Activated CD4-positive, alpha-beta T cell treated with anti-CD3 and anti-CD28 coated beads for 24 hours (primary cell): ENCODE results near the gene SLC39A6.
A peak's percentile ranks its signal among the peaks of the same experiment; 100 is the strongest.
"Not testable (repeated sequence)": the region's sequence is repeated elsewhere in the genome, so short reads cannot be mapped to it uniquely, and the experiment has no call there.

ENCODE experiments used
- DNase-seq, 2 donors: peaks; one replicate each; pipeline ENCODE4 v3.0.0-alpha.2; 2020; ENCODE audit warnings: low read depth in 2 of 2

The SLC39A6 gene, protein sequence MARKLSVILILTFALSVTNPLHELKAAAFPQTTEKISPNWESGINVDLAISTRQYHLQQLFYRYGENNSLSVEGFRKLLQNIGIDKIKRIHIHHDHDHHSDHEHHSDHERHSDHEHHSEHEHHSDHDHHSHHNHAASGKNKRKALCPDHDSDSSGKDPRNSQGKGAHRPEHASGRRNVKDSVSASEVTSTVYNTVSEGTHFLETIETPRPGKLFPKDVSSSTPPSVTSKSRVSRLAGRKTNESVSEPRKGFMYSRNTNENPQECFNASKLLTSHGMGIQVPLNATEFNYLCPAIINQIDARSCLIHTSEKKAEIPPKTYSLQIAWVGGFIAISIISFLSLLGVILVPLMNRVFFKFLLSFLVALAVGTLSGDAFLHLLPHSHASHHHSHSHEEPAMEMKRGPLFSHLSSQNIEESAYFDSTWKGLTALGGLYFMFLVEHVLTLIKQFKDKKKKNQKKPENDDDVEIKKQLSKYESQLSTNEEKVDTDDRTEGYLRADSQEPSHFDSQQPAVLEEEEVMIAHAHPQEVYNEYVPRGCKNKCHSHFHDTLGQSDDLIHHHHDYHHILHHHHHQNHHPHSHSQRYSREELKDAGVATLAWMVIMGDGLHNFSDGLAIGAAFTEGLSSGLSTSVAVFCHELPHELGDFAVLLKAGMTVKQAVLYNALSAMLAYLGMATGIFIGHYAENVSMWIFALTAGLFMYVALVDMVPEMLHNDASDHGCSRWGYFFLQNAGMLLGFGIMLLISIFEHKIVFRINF

DNA sequence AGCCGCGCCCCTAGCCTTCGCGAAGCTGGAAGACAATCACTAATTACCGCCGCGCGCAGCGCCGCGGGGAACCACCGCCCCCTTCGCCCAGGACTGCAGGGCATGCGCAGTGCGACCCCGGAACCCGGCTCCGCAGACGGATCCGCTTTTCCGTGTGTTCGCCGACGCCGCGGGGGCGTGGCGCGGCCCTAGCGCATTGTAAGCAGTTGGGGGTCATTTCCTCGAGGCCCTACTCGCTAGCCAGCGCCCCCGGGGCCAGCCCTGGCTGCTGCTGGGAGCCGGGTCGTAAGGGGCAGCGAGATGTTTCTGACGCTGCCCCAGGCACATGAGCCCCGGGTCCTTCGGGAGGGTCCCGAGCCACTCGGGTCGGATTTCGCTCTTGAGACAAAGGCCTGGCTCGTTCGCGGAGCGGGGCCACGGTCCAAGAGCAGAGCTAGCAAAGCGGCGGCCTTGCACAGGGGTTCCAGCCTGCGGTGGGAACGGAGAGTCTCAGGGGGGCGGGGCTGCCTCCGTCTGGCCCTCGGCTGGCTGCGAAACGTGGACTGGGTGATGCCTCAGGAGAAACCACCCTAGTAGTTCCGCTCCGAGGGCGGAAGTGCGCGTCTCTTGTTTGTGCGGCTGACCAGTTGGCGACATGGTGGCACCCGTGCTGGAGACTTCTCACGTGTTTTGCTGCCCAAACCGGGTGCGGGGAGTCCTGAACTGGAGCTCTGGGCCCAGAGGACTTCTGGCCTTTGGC is at the start of gene SLC39A6, which contains the start of gene ELP2:
SLC39A6 (minus strand) TSS at position 41 of the 739 bp plus-strand sequence. CDS start 2,333 bp downstream, outside the sequence.
ELP2 (plus strand) TSS at position 600 of the 739 bp plus-strand sequence; CDS start at position 635, 35 bp downstream.
- peak; percentile 91 to 95 for DNase-seq

DNA sequence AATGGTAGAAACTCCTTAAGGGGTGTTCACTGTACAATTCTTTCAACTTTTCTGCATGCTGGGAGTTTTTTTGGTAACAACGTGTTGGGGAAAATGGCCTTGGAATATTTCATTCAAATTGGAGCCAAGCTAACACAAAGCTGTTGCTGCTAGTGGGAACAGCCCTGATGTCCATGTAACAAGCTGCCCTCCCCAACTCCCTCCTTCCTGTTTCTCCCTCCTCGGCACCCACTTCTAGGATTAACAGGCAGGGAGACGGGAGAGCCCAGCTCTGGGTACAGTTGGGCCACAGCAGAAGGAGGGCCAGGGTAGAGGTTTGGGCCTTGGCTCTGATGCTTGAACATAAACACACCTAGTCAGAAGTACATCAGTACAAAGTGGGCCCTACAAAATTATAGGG is 48.8 kb upstream of the SLC39A6 start:
- DNase-seq: no peak

DNA sequence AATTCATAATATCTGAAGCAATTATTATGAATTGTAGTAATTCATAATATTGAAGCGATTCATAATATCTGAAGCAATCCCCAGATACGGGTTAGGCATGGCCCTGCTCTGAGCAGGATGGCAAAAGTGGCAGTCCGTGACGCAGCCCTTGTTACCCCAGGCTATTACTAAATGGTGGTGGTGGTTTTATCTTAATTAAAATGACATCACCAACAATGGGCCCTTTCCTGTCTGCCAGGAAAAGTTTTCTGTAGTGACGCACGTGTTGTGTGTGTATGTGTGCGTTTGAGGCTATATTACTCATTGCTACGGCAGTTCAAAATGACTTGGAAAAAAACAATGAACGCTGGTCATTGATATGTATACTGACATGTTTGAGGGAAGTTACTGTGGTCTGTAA is 47.6 kb upstream of the SLC39A6 start:
- no peak for DNase-seq

DNA sequence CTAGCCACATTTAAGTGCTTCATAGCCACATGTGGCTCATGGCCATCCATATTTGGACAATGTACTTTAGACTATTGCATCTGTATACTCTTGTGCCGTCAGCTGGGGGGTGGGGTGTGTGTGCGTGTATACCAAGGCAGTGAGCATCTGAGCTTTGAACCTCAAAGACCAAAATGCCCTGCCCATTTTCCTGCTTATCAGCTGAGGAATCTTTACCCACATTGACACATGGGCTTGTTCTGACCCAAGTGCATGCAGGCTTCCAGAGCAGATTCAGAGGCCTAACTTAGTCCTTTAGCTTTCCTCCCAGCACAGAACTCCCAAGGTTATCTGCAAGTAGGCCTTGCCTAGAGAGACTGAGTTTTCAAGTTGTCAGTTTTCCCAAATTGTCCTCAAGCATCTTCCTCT is 47.0 kb upstream of the SLC39A6 start:
- DNase-seq: no peak

DNA sequence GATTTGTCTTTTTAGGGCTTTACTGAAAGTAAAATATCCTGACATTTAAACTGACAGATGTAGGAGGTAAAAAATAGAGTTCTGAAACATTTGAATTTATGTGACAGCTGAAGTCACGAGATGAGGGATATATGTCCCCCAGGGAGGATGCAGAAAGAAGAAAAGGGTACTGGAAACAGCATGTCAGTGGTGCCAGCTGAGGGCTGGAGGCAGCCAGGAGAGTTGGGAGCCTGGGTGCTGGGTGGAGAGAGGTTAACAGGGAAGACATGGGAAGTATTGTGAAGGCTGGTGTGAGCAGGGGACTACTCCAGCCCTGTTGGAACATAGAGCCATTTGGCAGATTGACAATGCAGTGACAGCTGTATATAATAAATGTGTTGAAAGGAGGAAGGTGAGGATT is 46.3 kb upstream of the SLC39A6 start:
- no peak for DNase-seq

DNA sequence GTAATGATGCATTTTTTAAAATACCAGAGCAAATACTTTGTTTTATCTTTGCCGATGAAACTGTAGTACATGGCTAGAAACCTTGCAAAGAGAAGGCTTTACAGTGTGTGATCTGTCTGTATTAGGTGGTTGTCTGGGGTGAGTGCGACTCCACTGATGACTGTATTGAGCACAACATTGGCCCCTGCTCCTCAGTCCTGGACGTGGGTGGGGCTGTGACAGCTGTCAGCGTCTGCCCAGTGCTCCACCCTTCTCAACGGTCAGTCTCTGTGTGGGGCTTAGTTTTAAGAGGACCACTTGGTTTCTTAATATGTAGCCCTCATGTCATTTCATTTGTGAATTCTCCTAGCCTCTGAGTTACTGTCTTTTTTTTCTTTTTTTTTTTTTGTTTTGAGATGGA is 40.8 kb upstream of the SLC39A6 start:
- DNase-seq: no peak

DNA sequence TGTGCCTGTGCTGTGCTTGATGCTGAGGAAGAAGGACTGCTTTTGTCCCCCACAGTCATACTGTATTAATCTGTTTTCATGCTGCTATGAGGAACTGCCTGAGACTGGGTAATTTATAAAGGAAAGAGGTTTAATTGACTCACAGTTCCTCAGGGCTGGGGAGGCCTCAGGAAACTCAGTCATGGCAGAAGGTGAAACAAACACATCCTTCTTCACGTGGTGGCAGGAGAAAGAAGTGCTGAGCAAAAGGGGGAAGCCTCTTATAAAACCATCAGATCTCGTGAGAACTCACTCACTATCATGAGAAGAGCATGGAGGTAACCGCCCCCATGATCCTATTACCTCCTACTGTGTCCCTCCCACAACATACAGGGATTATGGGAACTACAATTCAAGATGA is 39.2 kb upstream of the SLC39A6 start:
- not testable (repeated sequence) for DNase-seq

DNA sequence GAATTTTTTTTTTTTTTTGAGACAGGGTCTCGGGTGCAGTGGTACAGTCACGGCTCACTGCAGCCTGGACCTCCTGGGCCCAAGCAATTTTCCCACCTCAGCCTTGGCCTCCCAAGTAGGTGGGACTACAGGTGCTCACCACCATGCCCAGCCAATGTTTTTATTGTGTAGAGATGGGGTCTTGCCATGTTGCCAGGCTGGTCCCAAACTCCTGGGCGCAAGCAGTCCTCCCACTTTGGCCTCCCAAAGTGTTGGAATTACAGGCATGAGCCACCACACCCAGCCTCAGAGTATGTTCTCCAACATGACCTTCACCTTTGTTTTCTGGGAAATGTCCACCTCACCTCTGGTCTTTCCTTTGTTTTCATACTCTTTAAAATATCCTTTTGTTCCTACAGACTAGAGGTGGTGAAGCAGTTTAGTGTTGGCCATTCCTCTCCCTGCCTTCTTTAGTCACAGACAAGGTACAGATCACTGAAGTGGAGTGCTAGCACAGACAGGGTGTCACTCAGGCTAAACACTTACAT is 38.6 kb upstream of the SLC39A6 start:
- DNase-seq: no peak

DNA sequence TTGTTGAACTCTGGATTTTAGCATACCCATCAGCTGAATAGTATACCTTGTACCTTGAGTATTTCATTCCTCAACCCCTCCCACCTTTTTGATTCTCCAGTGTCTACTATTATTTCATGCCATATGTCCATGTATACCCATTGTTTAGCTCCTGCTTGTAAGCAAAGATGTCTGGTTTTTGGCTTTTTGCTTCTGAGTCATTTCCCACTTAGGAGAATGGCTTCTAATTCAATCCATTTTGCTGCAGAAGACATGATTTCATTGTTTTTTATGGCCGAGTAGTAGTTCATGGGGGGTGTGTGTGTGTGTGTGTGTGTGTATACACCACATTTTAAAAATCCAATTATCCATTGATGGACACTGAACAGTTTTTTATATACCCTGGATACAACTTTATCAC is 33.8 kb upstream of the SLC39A6 start:
- no peak for DNase-seq

DNA sequence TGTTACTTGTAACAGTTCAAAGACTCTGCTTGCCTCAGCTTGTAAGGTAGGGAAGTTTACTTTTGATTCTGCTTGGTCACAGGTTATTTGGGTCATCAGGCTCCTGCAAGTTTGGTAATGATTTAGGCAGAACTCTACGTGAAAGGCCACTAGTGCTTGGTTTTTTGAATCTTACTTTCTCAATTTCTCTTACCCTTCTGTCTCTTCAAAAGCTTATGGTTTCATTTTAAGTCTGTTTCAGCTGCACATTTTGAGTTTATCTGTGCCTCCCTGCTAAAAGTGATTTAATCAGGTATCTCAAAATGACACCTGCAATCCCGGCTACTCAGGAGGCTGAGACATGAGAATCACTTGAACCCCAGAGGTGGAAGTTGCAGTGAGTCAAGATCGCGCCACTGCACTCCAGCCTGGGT is 31.8 kb upstream of the SLC39A6 start:
- no peak for DNase-seq

DNA sequence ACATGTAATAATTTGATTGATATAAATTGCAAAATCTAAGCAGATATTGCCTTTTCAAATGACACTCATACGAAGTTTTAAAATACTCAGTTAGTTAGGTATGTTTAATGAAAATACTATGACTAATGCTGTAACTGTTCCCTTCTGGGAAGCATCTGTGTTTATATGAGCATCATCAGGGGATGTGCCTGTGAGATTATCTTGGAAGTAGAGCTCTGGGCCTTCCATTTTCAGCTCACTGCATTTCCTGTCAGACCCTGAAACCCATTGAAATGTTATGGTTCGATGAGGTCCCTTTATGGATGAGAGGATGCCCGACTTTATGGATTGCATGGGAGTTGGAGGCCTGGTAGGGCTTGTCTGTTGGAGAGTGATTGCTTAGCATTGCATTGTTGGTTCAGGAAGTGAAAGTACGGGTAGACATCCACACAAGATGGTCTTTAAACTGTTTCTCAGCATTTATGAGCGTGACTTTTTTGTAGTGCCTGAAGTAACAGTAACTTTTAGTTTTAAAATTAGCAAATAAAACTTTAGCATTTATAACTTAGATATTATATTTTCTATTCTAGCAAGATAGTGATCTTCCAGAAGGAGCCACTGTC is 29.2 kb upstream of the SLC39A6 start:
- DNase-seq: no peak

DNA sequence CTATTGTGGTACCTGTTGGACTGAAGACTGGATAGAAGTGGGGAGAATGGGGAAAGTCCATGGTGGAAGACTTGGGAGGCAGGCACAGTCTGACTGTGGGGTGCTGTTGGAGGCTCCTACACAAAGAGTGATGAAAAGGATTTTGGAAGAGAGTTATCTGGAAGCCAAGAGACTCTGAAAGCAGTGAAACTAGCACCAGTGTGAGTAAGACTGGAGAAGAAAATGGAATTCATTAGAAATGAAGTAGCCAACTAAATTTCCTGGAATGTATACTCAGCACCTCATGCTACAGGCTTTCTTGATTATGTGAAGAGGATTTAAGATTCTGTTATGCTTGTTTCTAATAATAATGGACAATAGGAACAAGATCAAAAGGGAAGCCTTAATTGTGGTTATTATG is 28.3 kb upstream of the SLC39A6 start:
- no peak for DNase-seq

DNA sequence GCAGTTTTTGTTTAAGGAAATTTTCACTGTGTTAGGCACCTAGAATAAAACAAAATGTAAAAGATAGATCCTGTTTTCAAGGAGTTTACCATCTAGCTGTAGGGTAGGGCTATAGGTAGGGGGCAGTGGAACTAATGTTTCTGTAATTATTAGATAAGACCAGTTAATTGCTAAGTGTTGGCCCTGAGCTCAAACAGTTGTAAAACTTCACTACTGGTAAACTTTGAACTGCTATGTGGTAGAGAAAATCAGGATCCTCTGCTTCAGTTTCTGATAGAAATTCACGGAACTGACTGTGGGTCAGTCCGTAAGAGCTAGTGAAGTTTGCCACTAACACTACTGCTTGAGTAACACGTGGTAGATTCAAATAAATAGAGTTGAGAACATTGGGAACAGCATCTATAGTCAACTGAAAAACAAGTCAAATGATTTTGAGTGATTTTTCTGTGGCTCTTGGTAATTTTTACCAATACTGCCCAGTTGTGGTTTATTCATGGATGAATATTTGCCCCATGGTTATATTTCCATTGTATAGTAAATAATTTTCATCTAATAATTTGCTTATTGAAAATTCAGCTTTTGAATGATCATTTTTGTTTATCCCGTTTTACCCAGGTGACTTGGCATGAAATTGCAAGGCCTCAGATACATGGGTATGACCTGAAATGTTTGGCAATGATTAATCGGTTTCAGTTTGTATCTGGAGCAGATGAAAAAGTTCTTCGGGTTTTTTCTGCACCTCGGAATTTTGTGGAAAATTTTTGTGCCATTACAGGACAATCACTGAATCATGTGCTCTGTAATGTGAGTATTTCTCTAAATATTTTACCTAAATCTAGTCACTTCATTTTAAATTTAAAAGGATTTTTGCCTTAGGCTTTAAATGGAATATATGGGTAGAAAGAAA is 27.0 kb upstream of the SLC39A6 start:
- DNase-seq: no peak

DNA sequence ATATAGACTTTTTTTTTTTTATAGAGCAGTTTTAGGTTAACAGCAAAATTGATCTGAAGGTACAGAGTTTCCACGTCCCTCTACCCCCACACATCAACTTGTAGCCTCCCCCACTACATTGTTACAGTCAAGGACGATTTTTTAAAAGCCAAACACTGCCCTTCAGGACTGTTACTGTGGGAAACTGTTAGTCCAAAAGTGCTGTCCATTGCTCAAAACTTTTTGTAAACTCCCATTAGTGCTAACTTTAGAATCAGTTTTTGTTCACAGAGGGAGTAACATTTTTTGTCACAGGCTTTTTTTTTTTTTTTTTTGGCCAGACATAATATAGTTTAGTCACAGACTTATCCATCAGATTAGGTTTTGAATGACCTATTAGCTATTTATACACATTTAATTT is 24.6 kb upstream of the SLC39A6 start:
- no peak for DNase-seq

DNA sequence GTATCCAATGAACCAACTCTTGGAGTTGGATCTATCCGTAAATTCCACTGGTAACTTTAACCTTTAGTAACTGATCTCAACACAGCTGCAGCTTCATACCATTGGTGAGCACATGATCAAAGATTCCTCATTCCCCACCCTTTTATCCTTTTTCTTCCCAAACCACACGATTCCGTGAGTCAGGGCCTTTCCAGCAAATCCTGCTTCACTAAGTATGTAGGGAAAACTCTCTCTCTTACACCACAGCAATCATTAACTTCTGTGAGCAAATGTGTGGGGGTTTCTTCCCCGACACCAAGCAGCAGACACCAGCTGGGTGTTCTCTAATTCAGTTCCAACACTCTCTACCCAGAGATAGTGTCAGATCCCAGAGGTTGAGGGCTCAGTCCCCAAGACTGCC is 24.1 kb upstream of the SLC39A6 start:
- DNase-seq: no peak

DNA sequence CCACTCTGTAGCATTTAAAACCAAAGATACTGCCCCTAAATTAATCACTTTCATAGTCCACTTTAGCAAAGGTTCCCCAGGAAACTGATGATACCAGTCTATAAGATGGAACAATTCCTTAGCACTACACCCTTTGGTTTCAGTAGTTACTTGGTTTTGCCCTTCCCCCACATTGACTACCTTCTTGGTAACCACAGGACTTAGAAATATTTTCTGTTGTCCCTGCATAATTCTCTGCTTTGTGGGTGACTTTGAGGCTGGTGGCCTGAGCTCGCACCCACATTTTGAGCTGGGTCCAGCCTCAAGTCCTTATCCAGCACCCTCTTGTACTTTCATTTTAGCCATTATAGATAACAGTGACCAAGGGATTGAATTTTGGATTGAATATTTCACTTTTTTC is 23.6 kb upstream of the SLC39A6 start:
- DNase-seq: no peak

DNA sequence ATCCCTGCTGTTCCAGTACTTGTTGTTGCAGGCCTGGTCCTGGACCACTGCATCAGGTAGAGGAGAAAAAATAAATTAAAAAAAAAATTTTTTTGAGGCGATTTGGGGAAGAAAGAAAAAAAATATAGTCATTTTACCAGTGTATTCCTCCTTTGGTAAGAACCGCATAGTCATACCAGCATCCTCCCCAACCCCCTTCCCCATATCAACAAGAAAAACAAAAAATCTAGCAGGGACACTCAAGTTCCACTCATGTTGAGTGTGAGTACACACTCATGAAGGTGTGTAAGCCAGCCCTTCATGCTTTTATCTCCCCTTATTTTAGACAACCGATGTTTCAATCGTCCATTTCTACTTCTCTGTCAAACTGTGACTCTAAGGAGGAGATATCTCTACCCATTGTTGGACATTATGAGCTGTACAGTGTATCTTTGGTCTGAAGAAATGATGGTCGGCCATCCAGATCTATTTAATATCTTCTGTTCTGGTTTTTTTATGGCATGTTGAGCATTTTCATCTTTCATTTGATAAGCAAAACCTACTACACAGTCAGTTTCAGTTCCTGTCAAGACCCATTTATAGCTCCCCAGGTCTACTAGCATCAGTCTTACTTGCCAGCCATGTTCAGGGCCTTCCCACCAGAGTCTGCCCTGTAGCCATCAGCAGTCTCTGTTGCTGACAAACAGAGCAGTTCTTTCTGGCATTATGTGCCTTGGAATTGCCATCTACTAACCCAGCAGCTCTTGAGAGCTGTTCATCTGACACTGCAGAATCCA is 20.6 kb upstream of the SLC39A6 start:
- DNase-seq: no peak

DNA sequence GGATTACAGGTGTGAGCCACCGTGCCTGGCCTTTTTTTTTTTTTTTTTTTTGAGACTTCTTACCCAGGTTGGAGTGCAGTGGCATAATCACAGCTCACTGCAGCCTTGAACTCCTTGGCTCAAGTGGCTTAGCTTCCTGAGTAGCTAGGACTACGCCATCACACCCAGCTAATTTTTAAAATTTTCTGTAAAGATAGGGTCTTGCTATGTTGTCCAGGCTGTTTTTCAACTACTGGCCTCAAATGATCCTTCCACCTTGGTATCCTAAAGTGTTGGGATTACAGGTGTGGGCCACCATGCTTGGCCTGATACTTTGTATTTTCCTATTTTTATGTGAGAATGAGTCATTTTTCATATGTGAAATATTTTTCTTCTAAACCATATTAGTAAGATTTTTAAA is 14.3 kb upstream of the SLC39A6 start:
- no peak for DNase-seq

DNA sequence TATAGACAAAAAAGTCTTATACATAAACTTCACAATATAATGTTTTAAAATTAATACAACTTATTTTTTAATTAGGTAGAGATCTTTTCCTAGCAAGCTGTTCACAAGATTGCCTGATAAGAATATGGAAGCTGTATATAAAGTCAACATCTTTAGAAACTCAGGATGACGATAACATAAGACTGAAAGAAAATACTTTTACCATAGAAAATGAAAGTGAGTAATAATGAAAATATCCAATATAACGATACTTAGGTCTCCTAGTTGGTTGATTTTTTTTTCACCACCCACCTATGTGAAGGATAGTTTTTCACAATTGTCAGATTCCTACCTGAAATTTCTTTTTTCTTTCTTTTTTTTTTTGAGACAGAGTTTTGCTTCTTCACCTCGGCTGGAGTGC is 13.6 kb upstream of the SLC39A6 start:
- no peak for DNase-seq

DNA sequence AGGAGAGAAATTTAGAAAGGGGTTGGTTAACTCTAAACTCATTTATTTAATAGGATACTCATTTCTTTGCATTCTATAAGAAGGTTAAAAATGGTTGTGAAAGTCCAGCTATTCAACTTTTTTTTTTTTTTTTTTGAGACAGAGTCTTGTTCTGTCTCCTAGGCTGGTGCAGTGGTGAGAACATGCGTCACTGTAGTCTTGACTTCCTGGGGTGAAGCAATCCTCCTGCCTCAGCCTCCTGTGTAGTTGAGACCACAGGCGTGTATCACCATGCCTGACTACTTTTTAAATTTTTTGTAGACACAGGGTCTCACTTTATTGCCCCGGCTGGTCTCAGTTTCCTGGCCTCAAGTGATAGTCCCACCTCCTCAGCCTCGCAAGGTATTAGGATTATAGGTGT is 12.4 kb upstream of the SLC39A6 start:
- no peak for DNase-seq
